NCI-H1105 (cell line): Measurements from ENCODE around the gene SRR.

Experiments
- DNase-seq: peaks from one replicate; lab custom pipeline; 2025; lab: John Stamatoyannopoulos, UW

Gene SRR

DNA sequence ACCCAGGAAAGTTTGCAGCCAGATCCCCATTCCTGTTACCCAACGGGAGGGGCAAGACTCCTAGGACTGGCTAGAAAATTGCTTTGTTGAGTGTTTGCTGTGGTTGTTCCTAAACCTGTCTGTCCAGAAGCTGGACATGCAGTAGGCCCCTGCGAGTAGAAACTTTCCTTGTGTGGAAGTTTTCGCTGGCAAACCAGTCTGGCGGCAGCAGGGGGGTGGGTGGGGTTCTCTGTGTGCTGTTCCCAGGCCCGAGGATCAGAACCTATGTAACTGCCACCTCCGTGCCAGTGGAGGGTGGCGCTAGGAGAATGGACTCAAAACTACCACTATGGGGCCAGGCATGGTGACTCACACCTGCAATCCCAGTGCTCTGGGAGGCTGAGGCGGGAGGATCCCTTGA, 42.7 kb downstream of the SRR start:
- DNase-seq, result no peak

DNA sequence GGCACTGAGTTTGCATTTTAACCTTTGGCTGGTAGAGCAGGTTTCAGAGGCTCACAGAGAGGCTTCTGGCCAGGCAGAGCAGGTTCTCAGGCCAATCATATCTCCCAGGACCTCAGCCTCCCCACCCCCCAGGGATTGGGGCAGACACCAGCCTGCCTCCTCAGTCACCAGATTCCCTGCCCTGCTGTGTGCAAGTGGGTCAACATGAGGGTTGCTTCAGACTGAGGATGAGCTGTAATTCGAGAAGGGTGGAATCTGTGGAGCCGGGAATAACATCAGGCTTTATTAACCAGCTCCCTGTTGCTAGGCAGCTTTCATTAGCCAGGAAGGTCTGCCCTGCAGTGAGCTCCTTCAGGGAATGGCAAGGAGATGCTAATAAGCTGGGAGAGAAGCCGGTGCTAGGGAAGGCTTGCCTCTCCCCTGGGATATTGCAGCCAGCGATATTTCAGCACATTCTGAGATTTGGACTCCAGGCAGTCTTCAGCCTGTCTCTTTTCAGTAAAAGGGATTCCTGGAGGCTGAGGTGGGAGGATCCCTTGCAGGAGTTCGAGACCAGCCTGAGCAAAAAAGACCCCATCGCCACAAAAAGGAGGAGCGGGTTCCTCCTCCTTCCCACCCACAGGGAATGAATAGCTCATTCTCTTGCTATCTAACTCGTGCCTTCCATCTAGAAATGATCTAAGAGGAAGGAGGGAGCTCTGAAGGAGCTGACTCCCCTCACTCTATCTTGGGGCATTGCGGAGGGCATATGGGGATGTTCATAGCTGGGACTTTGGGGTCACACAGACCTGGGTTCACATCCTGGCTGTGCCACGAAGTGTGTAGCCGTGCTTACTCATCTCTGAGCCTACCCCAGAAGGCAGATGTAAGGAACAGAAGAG, 44.3 kb downstream of the SRR start:
- DNase-seq, result peak; percentile 35

DNA sequence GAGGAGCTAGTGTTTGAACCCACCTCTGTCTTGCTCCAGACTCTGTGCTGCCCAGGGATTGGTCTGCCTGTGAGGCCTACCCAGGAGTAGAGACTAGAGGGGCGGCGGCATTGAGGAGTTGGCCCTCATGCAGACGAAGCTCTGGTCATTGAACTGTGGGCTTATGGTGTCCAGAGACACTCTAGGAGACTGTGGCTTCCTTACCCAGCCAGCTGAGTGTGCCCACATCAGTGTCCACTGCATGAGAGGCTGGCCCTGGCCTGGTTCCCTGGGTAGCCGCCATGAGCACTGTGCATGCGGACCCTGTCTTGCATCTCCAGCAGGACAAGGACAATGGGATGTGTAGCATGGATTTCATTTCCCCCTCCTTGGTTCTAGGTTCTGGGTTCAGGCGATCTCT, 47.5 kb downstream of the SRR start:
- DNase-seq, result no peak

DNA sequence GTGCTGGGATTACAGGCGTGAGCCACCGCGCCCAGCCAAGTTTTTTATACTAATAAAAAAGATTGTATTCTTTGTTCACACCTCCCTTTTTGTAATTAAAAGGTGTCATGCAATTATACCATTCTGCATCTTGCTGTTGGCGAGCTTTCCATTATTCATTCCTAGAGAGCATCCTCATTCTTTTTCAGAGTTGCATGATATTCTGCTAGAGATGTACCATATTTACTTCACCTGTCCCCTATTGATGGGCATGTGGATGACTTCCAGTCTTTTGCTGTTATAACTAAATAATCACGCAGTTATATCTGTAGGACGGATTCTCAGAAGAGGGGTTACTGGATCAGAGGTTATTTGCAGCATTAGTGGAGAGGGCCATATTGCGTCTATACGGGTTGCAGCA, 50.6 kb downstream of the SRR start:
- DNase-seq, result no peak

DNA sequence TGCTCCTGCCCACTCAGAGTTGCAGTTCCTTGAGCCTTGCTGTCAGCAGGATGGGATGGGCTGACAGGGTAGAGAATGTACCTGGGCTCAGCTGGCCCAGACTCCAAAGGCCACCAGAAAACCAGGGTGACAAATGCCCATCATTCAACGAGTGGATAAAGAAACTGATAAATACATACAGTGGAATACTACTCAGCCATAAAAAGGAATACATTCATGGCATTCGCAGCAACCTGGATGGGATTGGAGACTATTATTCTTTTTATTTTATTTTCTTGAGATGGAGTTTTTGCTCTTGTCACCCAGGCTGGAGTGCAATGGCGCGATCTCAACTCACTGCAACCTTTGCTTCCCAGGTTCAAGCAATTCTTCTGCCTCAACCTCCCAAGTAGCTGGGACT, 53.5 kb downstream of the SRR start:
- DNase-seq, result no peak

DNA sequence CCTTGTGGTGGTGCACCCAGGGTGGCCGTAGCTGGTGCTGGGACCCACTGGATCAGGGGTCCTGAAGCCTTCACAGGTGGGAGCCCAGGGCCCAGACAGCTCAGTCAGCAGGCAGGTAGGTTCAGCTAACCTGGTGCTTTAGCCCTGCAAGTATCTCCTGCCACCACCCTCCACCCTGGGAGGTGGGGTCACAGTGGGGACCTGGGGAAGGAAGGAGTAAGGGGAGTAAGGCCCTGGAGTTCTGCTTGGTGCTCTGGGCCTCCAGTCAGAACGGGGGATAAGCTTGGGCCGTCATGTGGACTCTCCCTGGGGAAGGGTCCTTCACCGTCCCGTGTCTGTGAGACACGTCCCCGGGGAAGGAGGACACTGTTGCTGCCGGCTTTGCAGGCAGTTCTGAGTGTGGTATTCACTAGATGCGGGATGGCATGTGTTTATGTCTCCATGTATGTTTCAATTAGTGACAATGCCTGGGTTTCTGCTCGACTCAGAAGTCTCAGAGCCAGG, 54.2 kb downstream of the SRR start:
- DNase-seq, result no peak

DNA sequence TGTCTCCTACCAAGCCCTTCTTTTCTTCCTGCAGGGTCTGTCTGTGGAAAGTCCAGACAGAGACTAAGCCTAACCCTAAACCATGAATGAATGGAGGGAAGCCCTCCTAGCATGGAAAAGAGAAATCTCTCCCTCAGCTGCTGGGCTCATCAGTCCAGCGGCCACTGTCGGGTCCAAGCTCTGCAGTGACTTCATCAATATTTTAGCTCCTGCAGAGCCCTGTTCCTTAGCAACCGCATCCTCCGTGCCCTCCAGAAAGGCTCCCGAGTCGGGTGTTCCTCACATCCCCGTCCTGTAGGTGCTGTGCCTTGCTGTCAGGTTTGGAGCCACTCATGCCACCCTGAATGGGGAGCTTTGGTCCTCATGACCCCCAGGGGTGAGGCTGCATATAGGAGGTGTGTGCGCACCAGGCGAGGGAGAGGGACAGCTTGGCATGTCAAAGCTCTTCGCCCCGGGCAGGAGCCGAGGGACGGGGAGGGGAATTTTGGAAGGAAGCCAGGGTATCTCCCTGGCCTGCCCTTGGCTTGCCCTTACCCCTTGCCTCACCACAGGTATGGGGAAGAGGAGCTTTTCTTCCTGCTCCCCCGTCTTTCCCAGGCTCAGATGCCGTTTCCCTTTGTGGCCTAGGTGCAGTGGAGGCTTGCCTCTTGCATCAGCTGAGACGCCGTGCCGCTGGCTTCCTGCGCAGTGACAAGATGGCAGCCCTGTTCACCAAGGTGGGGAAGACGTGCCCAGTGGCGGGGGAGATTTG, 57.4 kb downstream of the SRR start:
- DNase-seq, result no peak

DNA sequence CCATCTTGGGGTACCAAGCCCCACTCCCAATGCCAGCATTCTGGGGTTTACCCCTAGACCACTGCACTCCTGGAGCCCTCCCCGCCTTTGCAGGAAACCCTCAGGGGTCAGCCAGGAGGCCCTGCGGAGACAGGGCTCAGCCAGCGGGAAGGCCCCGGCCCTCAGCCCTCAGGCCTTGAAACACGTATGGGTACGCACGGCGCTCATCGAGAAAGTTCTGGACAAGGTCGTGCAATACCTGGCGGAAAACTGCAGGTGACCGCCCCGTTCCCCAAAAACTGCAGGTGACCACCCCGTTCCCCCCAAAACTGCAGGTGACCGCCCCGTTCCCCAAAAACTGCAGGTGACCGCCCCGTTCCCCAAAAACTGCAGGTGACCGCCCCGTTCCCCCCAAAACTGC, 58.3 kb downstream of the SRR start:
- DNase-seq, result no peak

DNA sequence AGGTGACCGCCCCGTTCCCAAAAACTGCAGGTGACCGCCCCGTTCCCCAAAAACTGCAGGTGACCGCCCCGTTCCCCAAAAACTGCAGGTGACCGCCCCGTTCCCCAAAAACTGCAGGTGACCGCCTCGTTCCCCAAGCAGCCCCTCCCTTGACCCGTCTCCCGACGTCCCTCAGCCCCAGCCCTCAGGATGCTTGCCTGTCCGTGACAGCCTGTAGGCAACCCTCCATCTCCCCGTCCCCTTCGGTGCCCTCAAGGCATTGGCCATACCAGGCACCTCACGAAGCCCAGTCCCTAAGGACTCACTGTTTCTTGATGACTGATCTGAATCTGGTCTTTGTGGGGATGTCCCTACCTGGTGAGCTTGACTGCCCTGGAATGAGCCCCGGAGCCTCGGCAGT, 58.7 kb downstream of the SRR start:
- no peak for DNase-seq

DNA sequence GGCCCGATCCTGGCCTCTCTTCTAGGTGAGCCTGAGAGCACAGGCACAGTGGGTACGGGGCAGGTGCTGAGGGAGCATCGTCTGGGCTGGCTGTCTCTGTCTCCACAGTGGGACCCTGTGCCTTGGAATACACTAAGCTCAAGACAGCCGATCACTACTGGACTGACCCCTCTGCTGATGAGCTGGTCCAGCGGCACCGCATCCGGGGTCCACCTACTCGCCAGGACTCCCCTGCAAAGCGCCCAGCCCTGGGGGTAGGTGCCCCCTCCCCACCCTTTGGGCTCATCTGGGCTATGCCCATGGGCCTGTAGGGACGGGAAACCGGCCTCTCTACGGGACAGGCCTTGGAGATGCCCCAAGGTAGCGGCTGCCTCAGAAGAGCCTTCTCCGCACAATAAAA, 59.1 kb downstream of the SRR start:
- DNase-seq, result no peak

DNA sequence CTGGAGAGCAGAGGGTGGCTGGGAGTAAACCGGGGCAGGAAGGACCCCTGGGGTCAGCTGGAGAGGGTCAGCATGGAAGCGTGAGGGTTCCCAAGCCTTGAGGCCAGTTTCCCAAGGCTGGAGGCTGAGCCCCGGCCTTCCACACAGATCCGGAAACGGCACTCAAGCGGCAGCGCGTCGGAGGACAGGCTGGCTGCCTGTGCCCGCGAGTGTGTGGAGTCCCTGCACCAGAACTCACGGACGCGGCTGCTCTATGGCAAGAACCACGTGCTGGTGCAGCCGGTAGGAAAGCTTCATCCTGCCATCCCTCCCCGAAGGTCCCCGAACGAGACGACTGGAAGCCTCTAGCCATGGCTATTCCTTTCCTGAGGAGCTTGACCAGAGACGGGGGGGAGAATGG, 59.6 kb downstream of the SRR start:
- DNase-seq, result no peak

DNA sequence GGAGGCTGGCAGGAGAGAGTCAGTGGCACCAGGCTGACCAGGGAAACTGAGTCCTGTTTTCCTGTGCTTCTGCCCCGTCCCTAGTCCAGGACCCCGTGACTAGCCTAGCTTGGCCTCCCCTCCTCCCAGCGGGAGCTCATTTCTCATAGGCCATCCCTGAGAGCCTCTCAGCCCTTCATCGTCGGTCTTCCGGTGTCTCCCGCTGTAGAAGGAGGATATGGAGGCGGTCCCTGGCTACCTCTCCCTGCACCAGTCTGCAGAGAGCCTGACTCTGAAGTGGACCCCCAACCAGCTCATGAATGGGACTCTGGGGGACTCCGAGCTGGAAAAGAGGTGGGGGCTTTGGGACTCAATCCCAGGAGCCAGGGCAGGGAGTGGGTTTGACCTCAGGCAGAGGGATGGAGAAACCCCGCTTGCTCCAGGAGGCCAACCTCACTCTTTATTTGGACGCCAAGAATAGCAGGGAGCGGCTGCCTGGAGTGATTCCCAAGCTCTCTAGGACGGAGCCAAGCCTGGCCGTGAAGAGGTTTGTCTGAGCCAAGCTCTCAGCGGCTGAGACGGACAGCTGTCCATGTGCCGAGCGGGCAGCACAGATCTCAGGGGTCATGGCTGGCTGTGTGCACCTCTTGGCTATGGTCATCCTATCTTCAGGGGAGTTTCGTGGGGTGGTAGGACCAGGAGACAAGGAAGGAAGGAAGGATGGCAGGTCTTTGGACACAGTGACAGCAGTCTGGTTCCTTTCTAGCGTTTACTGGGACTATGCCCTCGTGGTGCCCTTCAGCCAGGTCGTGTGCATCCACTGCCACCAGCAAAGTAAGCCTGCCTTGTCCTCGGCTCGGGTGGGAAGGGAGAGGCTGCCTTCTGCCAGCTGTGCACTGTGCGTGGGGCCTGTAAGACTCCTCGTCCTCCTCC, 60.4 kb downstream of the SRR start:
- no peak for DNase-seq

DNA sequence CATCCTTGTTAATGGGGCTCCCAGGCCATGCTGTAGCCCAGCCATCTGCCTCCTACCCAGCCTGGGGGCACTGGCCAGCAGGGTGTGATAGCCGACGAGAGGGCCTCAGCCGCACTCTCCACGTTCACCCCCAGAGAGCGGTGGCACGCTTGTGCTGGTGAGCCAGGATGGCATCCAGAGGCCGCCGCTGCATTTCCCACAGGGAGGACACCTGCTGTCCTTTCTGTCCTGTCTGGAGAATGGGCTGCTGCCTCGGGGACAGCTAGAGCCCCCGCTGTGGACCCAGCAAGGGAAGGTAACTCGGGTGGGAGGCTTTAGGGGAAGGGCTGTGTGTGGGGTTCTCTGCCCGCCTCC, 61.0 kb downstream of the SRR start:
- no peak for DNase-seq

DNA sequence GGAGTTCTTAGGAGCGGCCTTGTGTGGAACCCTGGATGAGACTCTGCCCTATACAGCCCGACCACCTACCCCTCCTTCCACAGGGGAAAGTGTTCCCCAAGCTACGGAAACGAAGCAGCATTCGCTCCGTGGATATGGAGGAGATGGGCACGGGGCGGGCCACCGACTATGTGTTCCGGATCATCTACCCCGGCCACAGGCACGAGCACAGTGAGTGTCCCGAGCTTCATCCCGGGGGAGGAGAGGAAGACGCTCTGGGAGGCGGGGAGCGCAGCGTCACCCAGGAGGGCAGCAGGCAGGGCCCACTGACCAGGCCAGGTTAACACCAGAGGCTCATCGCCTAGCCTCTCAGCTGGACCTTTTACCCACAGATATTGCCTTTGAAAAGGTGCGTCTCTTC, 61.4 kb downstream of the SRR start:
- no peak for DNase-seq

DNA sequence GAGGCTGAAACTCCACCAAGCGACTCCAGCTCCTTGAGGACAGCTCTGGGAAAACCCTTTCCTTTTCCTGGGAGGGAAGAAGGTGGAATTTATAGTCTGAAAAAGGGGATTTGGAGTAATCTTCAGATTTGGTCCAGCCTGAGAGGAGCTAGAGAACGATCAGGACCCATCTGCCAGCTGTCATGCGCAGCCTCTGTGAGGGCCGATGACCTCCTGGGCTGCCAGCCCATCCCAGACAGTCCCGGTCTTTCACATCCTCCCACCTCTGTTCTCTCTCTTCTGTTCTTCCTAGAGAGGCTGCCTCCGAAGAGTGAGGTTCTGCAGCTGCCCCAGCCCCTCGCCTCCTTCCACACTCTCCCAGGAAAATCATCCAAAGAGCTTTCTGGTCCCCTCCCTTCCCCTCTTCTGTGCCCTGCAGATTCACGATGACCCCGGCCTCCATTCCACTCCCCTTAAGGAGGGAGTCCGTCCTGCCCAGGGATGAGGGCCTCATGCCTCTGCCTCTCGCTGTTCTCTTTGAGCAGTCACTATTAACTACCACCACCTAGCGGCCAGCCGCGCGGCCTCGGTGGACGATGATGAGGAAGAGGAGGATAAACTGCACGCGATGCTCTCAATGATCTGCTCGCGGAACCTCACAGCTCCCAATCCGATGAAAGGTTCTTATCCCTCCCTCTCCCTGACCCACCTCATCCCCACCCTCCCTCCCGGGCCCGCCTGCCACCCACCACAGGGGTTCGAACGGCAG, 63.2 kb downstream of the SRR start:
- DNase-seq, result no peak

DNA sequence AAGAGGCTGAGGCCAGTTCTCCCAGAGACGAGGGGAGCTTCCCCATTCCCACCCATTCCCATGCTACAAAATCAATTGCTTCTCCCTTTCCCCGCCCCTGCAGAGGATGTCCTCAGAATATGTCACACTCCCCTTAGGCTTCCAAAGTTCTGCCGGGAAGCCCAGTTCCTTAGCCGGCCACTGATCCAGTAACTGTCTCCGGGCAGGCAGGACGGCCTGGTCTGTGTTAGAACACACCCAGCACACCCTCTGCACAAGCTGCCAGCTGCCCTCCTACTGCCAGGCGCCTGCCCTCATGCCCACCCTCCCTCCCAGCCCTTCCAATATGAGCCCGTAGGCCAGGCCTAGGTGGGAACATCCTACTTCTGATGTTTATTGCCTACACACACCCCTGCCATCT, 64.6 kb downstream of the SRR start:
- DNase-seq, result no peak

DNA sequence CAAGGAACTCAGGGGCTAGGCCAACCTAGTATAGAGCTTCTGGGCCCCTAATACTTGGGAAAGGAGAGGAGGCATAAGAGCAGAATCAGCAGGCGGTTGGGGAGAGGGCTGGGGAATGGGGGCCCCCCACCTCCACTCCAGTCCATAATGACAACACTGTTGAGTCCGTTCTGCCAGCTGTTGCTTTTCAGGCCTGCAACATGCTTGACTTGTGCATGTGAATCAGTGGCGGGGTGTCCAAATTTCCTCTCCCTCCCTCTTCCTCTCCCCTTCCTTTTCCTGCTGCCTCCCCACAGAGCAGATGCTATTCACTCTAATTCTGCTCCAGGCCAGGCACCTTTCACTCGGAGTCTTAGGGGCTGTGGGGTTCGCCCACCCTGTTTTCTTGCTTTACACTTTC, 65.3 kb downstream of the SRR start:
- no peak for DNase-seq

DNA sequence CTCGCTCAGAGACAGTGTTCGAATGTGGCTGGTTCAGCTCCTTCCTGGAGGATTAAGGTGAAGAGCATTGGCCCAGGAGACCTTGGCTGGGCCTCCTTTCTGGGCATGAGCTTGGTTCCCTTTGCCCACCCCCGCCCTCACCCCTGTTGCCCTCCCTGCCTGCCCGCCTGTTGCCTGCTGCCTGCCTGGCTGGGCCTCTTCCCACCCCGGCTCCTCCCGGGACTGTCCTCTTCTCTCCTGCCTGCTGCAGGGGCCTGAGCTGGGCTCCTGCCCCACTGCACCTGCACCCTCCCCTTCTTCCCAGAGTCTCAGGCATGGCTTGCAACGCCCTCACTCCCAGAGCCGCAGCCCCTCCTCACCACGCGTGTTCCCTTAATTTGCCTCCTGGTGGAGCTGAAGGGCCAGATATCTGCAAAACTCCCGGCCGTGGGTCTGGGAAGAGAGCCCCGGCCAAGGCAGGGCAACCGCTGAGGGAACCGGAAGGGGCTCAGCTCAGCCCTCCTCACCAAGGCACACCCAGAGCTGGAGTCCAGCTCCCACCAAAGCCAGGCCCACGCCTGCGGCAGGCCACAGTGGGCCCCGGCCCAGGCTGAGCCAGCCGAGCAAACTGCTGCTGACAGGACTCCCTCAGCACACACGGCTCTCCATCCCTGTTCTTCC, 65.9 kb downstream of the SRR start:
- no peak for DNase-seq

DNA sequence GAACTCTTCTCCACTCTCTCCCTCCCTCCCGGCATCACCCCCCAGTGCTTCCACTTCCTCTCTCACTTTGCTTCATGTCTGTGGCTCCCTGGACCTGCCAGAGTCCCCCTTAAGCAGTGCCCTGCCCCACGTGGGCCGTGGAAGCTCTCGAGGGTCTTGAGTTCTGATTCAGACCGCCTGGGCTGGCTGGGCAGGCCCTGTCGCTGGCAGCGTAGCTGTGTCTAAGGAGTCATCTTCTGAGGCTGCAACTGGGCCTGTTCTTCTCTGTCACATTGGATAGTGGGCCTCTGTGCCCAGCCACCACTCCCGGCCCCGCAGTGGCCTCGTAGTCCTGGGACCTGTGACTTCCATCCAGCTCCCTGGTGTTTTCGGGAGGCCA, 66.5 kb downstream of the SRR start:
- no peak for DNase-seq

DNA sequence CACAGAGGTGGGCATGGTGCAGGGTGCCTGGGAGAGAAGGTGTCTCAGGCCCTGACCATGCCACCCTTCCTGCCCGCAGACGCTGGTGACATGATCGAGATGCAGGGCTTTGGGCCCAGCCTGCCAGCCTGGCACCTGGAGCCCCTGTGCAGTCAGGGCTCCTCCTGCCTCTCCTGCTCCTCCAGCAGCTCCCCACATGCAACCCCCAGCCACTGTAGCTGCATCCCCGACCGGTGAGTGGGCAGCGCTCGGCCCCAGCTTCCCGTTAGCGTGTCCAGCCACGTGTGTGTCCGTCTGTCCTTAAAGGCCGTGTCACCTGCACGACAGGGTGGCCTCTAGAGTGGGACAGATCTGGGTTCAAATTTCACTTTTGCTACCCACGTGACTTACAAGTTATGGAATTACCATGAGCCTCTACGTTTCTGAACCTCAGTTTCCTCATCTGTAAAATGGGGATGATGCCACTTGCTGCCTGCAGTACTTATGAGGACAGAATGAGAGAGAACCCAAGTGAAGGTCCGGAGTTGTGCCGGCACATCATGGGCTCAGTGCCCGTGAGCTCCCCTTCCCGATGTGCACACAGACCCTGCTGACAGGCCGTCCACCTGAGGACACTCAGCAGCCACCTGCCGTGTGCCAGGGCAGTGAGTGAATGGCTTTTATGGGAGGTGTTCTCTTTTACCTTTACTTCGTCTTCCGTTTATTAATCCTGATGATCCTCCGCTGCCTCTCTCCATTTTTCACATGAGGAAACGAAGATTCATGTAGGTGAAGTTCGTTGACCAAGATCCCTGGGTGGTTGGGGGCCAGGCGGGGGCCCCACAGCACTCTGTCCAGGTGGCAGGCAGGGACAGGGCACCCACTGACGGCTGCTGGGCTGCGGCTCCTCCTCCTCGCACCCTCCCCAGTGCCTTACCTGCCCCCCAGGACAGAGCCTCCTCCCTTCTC, 67.7 kb downstream of the SRR start:
- DNase-seq, result no peak
